ENCODE data around the gene SNPH.
"Not testable (repeated sequence)": the region's sequence is repeated elsewhere in the genome, so short reads cannot be mapped to it uniquely, and the experiment has no call there.

The SNPH gene, protein sequence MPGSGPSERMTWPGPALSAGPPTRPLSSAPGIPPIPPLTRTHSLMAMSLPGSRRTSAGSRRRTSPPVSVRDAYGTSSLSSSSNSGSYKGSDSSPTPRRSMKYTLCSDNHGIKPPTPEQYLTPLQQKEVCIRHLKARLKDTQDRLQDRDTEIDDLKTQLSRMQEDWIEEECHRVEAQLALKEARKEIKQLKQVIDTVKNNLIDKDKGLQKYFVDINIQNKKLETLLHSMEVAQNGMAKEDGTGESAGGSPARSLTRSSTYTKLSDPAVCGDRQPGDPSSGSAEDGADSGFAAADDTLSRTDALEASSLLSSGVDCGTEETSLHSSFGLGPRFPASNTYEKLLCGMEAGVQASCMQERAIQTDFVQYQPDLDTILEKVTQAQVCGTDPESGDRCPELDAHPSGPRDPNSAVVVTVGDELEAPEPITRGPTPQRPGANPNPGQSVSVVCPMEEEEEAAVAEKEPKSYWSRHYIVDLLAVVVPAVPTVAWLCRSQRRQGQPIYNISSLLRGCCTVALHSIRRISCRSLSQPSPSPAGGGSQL

GRCh38 chr20:1266167-1266973 lies at the start of gene SNPH:
Gene SNPH (plus strand): TSS chr20:1266294. CDS start chr20:1296240, 29,946 bp downstream.
- peak in 43 of 56 donors; percentile 26 to 86 (median 59) for DNase-seq

DNA sequence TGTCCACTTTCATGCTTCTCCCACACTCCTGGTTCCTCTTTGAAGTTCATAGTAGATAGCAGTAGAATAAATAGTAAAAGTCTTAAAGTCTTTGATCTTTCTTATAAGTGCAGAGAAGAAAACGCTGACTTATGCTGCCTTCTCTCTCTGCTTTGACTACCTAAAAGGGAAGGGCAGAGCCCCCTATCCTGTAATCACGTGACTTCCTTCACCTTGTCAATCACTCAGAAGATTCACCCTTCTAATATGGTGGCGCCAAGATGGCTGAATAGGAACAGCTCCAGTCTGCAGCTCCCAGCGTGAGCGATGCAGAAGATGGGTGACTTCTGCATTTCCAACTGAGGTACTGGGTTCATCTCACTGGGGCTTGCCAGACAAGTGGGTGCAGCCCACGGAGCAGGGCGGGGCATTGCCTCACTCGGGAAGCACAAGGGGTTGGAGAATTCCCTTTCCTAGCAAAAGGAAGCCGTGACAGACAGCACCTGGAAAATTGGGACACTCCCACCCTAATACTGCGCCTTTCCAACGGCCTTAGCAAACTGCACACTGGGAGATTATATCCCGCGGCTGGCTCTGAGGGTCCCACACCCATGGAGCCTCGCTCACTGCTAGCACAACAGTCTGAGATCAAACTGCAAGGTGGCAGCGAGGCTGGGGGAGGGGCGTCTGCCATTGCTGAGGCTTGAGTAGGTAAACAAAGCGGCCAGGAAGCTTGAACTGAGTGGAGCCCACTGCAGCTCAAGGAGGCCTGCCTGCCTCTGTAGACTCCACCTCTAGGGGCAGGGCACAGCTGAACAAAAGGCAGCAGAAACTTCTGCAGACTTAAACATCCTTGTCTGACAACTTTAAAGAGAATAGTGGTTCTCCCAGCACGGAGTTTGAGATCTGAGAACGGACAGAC lies 49.3 kb upstream of the SNPH start:
- peak in 8 of 56 donors; percentile 7 to 50 (median 32) for DNase-seq

- not testable (repeated sequence) for DNase-seq
Measured at GRCh38 chr20:1222750-1223149, 43.3 kb upstream of the SNPH start.

GRCh38 chr20:1224205-1224890 lies 41.7 kb upstream of the SNPH start:
- DNase-seq, result no peak

DNA sequence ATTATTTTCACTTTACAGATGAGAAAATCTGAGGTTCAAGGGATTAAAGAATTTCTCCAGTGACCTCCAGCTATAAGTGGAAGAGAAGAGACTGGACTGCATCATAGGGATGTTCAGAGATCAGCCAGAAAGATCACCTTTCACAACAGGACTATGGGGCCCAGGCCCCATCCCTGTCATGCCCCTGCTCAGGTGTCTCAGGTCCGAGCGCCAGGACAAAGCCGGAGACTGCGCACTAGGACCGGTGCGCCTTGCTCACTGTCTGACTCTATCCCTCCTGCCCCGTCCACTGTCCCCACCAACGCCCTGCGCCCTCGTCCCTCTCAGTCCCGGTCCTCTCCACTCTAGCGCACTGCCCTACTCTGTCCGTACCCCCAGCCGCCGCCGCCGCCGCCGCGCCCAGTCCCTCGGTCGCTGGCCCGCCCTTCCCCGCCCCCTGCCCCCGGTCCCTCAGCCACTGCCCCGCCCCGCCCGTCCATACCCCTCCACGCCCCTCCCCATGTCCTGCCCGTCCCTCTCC lies 40.8 kb upstream of the SNPH start:
- DNase-seq, result peak in 1 of 56 donors; percentile 16

- DNase-seq, result peak in 52 of 56 donors; percentile 21 to 94 (median 68)
Measured at GRCh38 chr20:1225783-1226654, 40.1 kb upstream of the SNPH start, which contains the start of gene RAD21L1. Gene RAD21L1 (plus strand): TSS chr20:1226044. CDS start chr20:1228454, 2,410 bp downstream.

GRCh38 chr20:1229541-1229940 lies 36.6 kb upstream of the SNPH start:
- DNase-seq, result no peak

GRCh38 chr20:1232286-1233111 lies 33.6 kb upstream of the SNPH start:
- no peak for DNase-seq

GRCh38 chr20:1240549-1240948 lies 25.5 kb upstream of the SNPH start:
- DNase-seq, result no peak

- no peak for DNase-seq
Measured at GRCh38 chr20:1241456-1241855, 24.6 kb upstream of the SNPH start.

DNA sequence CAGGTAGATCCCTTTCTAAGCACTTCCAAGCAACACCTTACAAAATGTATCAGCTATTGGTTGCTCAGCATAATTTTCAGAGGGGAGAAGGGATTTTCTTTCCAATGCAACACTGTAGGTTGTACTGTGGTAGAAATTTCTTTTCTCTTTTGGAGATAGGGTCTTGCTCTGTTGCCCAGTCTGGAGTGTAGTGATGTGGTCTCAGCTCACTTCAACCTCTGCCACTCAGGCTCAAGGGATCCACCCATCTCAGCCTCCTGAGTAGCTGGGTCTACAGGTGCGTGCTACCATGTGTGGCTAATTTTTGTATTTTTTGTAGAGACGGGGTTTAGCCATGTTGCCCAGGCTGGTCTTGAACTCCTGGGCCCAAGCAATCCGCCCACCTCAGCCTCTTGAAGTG lies 24.0 kb upstream of the SNPH start:
- DNase-seq, result no peak

- no peak for DNase-seq
Measured at GRCh38 chr20:1242530-1242929, 23.6 kb upstream of the SNPH start.

DNA sequence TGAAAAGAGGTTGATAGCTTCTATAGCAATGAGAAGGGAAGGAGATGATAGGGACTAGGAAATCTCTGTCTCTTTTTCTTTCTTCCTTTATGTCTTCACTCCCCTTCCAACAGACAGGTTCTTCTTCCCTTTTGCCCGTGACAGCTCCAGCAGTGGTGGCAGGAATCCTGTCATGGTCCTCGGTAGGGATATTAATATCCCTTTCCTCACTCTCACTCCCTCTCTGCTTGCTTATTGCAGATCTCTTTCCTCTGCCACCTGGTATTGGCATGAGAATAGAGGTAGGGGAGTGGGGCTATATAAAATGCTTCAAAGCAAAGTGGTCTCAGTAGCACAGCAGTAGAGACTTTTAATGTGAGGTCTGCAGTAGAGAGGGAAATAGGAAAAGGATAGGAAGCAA lies 20.5 kb upstream of the SNPH start:
- no peak for DNase-seq

GRCh38 chr20:1247689-1248088 lies 18.4 kb upstream of the SNPH start:
- no peak for DNase-seq

DNA sequence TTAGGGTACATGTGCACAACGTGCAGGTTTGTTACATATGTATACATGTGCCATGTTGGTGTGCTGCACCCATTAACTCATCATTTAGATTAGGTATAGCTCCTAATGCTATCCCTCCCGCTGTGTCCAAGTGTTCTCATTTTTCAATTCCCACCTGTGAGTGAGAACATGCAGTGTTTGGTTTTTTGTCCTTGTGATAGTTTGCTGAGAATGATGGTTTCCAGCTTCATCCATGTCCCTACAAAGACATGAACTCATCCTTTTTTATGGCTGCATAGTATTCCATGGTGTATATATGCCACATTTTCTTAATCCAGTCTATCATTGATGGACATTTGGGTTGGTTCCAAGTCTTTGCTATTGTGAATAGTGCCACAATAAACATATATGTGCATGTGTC lies 15.8 kb upstream of the SNPH start:
- DNase-seq, result not testable (repeated sequence)

DNA sequence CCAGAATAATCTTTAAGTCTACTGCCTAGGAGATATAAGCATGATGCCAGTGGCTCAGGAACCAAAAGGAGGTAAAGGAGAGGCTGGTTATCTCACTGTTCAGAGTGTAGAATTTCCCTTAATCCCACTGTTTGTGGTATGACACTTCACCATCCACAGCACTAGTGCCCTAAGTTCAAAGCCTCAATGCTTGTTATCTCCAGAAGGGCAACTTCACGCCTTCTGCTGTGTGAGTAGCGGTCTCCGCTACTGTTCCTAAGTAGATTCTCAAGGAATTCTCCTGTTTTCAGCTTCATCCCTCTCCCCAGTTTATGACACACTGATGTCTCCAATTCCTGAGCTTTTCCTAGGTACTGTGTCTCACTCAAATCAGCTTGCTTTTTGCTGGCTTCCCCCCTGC lies 13.7 kb upstream of the SNPH start:
- DNase-seq, result no peak

DNA sequence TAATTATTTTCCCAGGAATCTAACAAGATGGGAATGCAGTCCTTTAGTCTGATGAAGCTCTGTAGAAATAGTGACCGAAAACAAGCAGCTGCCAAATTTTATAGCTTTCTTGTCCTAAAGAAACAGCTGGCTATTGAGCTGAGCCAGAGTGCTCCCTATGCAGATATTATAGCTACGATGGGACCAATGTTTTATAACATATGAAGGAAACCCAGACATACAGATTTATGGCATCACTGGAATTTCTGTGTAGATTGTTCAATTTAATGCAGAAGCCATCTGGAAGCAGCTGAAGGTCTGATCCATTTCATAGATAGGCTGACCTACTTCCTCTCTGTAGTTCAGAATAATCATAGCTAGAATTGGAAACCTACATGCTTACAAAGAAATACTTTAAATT lies 11.8 kb upstream of the SNPH start:
- DNase-seq, result no peak

DNA sequence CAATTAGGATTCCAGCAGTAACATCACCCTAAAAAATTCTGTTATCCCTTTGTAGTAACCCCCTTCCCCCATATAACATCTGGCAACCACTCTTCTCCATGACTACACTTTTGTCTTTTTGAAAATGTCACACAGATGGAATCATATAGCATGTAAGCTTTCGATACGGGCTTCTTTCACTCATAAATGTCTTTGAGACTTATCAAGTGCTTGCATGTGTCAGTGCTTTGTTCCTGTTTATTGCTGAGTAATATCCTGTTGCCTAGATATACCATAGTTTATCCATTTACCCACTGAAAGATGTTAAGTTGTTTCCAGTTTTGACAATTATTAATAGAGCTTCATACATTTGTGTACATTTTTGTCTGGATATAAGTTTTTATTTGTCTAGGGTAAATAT lies 10.4 kb upstream of the SNPH start:
- no peak for DNase-seq
